Uterus (tissue), 2 donors: Measurements from ENCODE around the gene PKD1L1.

ENCODE experiments used
- CTCF ChIP-seq, 4 experiments: fragments of 200-600 bp in 2 of 4; fragments of 450-650 bp in 2 of 4; sonication (generic) in 2 of 4; IDR thresholded peaks; one replicate each; pipeline ENCODE4 v1.5.1; 2016 to 2019; ENCODE audit warnings: antibody characterized with exemption in 4 of 4, mild to moderate bottlenecking in 2 of 4, moderate library complexity in 1 of 4
- POLR2A ChIP-seq, 2 donors: fragments of 450-650 bp; IDR thresholded peaks; one replicate each; pipeline ENCODE4 v1.6.1; 2016; ENCODE audit warnings: antibody characterized with exemption in 2 of 2, mild to moderate bottlenecking in 1 of 2, moderate library complexity in 1 of 2

GRCh38 chr7:47812429-47813136, 135.7 kb downstream of the PKD1L1 start:
- TF ChIP-seq CTCF (IDR thresholded peaks at IDR 0.05): no peak
- TF ChIP-seq POLR2A (IDR thresholded peaks at IDR 0.05): no peak
